Naive B cell (primary cell): ENCODE measurements around the gene IQCC. TPM values are rescaled to one million over a fixed set of nuclear protein-coding genes. Genes with fewer than 3 reads are reported as not detected.

ENCODE experiments used
- ATAC-seq, 2 donors: fragments of 150-1000 bp; cut with Tn5 transposase; 2 replicates each; pipeline ENCODE4 v1.10.0; 2021; ENCODE audit warnings: low read depth in 2 of 2, mild to moderate bottlenecking in 2 of 2, moderate library complexity in 2 of 2
- DNase-seq: peaks from one replicate; pipeline ENCODE4 v3.0.0; 2022
- H3K27ac Mint-ChIP-seq, 6 donors: one replicate each; pipeline ENCODE4 v1.8.0; 2020 to 2022; ENCODE audit warnings: mild to moderate bottlenecking in 6 of 6, mixed read lengths in 6 of 6, moderate library complexity in 5 of 6, inconsistent platforms in 2 of 6
- H3K27me3 Mint-ChIP-seq, 3 donors: one replicate each; pipeline ENCODE4 v1.8.0; 2021 to 2022; ENCODE audit warnings: mixed read lengths in 3 of 3, mild to moderate bottlenecking in 1 of 3
- H3K36me3 Mint-ChIP-seq, 2 donors: one replicate each; pipeline ENCODE4 v1.8.0; 2020 to 2022; ENCODE audit warnings: mixed read lengths in 2 of 2, inconsistent platforms in 1 of 2, mild to moderate bottlenecking in 1 of 2
- H3K4me1 Mint-ChIP-seq, 3 donors: one replicate each; pipeline ENCODE4 v1.8.0; 2020 to 2022; ENCODE audit warnings: mixed read lengths in 3 of 3, inconsistent platforms in 1 of 3, mild to moderate bottlenecking in 1 of 3, moderate library complexity in 1 of 3
- H3K4me3 Mint-ChIP-seq, 8 donors: one replicate each; pipeline ENCODE4 v1.8.0; 2020 to 2022; ENCODE audit warnings: mild to moderate bottlenecking in 8 of 8, mixed read lengths in 8 of 8, moderate library complexity in 8 of 8, inconsistent platforms in 2 of 8
- H3K9me3 Mint-ChIP-seq, 7 donors: one replicate each; pipeline ENCODE4 v1.8.0; 2020 to 2022; ENCODE audit warnings: mixed read lengths in 7 of 7, mild to moderate bottlenecking in 5 of 7, inconsistent platforms in 2 of 7, moderate library complexity in 1 of 7
- polyA plus RNA-seq, 6 donors: library from polyadenylated mRNA; unstranded; fragments of 300-500 nt; fragmentation: Illumina TruSeq; gene quantifications; one replicate each; pipeline ENCODE4 v1.2.3, GENCODE V29; 2021; ENCODE audit warnings: low read depth in 6 of 6

Gene IQCC
- polyA plus RNA-seq, 6 donors from 2014 or later: 0.75 to 2.3 (median 1.4) TPM; not detected in 1

GRCh38 chr1:32181563-32181962, 23.9 kb upstream of the IQCC start:
- Mint-ChIP-seq H3K9me3 (no peaks in the 10 kb centered on the region), H3K27ac (peak overlapping the region in 3 of 6 donors; percentile 20 to 97 (median 74)), H3K4me3 (peak overlapping the region in 6 of 8 donors; percentile 89 to 97 (median 92)), H3K27me3 (no peaks in the 10 kb centered on the region), H3K4me1 (peaks cover 35 to 53% (median 42%) of the 10 kb centered on the region in 3 donors), H3K36me3 (peaks cover 10 to 18% of the 10 kb centered on the region in 2 donors)
- ATAC-seq: no peak
- no peak for DNase-seq

GRCh38 chr1:32182060-32182459, 23.4 kb upstream of the IQCC start:
- H3K27me3 Mint-ChIP-seq: no peaks in the 10 kb centered on the region
- H3K27ac Mint-ChIP-seq: no peak overlapping the region
- peaks cover 12 to 19% of the 10 kb centered on the region in 2 donors for H3K36me3 Mint-ChIP-seq
- ATAC-seq (no peak), DNase-seq (no peak)
- peaks cover 36 to 54% (median 42%) of the 10 kb centered on the region in 3 donors for H3K4me1 Mint-ChIP-seq
- no peaks in the 10 kb centered on the region for H3K9me3 Mint-ChIP-seq
- H3K4me3 Mint-ChIP-seq: peak overlapping the region in 2 of 8 donors; percentile 93 to 97

GRCh38 chr1:32184650-32185049, 20.8 kb upstream of the IQCC start:
- no peak for DNase-seq
- H3K27me3 Mint-ChIP-seq: no peaks in the 10 kb centered on the region
- H3K4me3 Mint-ChIP-seq: no peak overlapping the region
- no peaks in the 10 kb centered on the region for H3K9me3 Mint-ChIP-seq
- H3K36me3 Mint-ChIP-seq: peaks cover 12 to 19% of the 10 kb centered on the region in 2 donors
- peaks cover 36 to 52% (median 41%) of the 10 kb centered on the region in 3 donors for H3K4me1 Mint-ChIP-seq
- no peak for ATAC-seq
- no peak overlapping the region for H3K27ac Mint-ChIP-seq

GRCh38 chr1:32186077-32186476, 19.4 kb upstream of the IQCC start:
- Mint-ChIP-seq H3K4me3 (peak overlapping the region in 1 of 8 donors; percentile 30), H3K4me1 (peaks cover 25 to 42% (median 32%) of the 10 kb centered on the region in 3 donors), H3K27ac (peak overlapping the region in 1 of 6 donors; percentile 26), H3K36me3 (peaks cover 12 to 19% of the 10 kb centered on the region in 2 donors), H3K9me3 (no peaks in the 10 kb centered on the region), H3K27me3 (no peaks in the 10 kb centered on the region)
- no peak for ATAC-seq
- no peak for DNase-seq

- H3K4me1 Mint-ChIP-seq: peaks cover 21 to 38% (median 28%) of the 10 kb centered on the region in 3 donors
- no peaks in the 10 kb centered on the region for H3K9me3 Mint-ChIP-seq
- H3K27ac Mint-ChIP-seq: peak overlapping the region in 1 of 6 donors; percentile 3
- ATAC-seq (no peak), DNase-seq (no peak)
- H3K36me3 Mint-ChIP-seq: peaks cover 15 to 19% of the 10 kb centered on the region in 2 donors
- H3K4me3 Mint-ChIP-seq: peak overlapping the region in 1 of 8 donors; percentile 30
- no peaks in the 10 kb centered on the region for H3K27me3 Mint-ChIP-seq
These were observed 19.0 kb upstream of the IQCC start for GRCh38 chr1:32186491-32186890.

- ATAC-seq (no peak), DNase-seq (no peak)
- H3K4me1 Mint-ChIP-seq: peaks cover 9 to 26% (median 23%) of the 10 kb centered on the region in 3 donors
- peaks cover 26 to 27% of the 10 kb centered on the region in 2 donors for H3K36me3 Mint-ChIP-seq
- H3K27ac Mint-ChIP-seq: no peak overlapping the region
- no peaks in the 10 kb centered on the region for H3K9me3 Mint-ChIP-seq
- no peaks in the 10 kb centered on the region for H3K27me3 Mint-ChIP-seq
- H3K4me3 Mint-ChIP-seq: no peak overlapping the region
These were observed 17.6 kb upstream of the IQCC start for GRCh38 chr1:32187850-32188249.

GRCh38 chr1:32192220-32192948, 13.1 kb upstream of the IQCC start:
- H3K36me3 Mint-ChIP-seq: peaks cover 17 to 29% of the 10 kb centered on the region in 2 donors

GRCh38 chr1:32194984-32195383, 10.5 kb upstream of the IQCC start:
- ATAC-seq: no peak
- no peak for DNase-seq
- Mint-ChIP-seq H3K4me3 (no peak overlapping the region), H3K27me3 (no peaks in the 10 kb centered on the region), H3K36me3 (peaks cover 17 to 29% of the 10 kb centered on the region in 2 donors), H3K9me3 (no peaks in the 10 kb centered on the region), H3K27ac (no peak overlapping the region), H3K4me1 (peaks cover 6 to 20% (median 9%) of the 10 kb centered on the region in 3 donors)

More at GRCh38 chr1:32192220-32192948, 13.1 kb upstream of the IQCC start:
- Mint-ChIP-seq H3K27me3 (no peaks in the 10 kb centered on the region), H3K9me3 (no peaks in the 10 kb centered on the region), H3K4me3 (no peak overlapping the region), H3K4me1 (peaks cover 3 to 12% (median 5%) of the 10 kb centered on the region in 3 donors), H3K27ac (peak overlapping the region in 2 of 6 donors; percentile 67 to 86)
- no peak for ATAC-seq
- DNase-seq: no peak

GRCh38 chr1:32195531-32195930, 9.9 kb upstream of the IQCC start:
- Mint-ChIP-seq H3K27me3 (no peaks in the 10 kb centered on the region), H3K9me3 (no peaks in the 10 kb centered on the region), H3K4me1 (peaks cover 10 to 26% (median 15%) of the 10 kb centered on the region in 3 donors), H3K27ac (no peak overlapping the region), H3K4me3 (no peak overlapping the region), H3K36me3 (peaks cover 17 to 29% of the 10 kb centered on the region in 2 donors)
- DNase-seq (no peak), ATAC-seq (no peak)

GRCh38 chr1:32195972-32196823, 9.3 kb upstream of the IQCC start:
- peaks cover 17 to 29% of the 10 kb centered on the region in 2 donors for H3K36me3 Mint-ChIP-seq
- ATAC-seq (no peak), DNase-seq (no peak)
- peak overlapping the region in 1 of 8 donors; percentile 33 for H3K4me3 Mint-ChIP-seq
- H3K4me1 Mint-ChIP-seq: peaks cover 11 to 27% (median 17%) of the 10 kb centered on the region in 3 donors
- no peaks in the 10 kb centered on the region for H3K27me3 Mint-ChIP-seq
- H3K9me3 Mint-ChIP-seq: no peaks in the 10 kb centered on the region
- peak overlapping the region in 3 of 6 donors; percentile 8 to 94 (median 84) for H3K27ac Mint-ChIP-seq

- Mint-ChIP-seq H3K4me1 (peaks cover 19 to 35% (median 26%) of the 10 kb centered on the region in 3 donors), H3K27me3 (no peaks in the 10 kb centered on the region), H3K4me3 (peak overlapping the region in 1 of 8 donors; percentile 87), H3K36me3 (peaks cover 11 to 21% of the 10 kb centered on the region in 2 donors), H3K9me3 (no peaks in the 10 kb centered on the region), H3K27ac (peak overlapping the region in 4 of 6 donors; percentile 37 to 85 (median 58))
- no peak for ATAC-seq
- no peak for DNase-seq
These were observed 8.4 kb upstream of the IQCC start for GRCh38 chr1:32197074-32197473.

GRCh38 chr1:32197837-32198236, 7.6 kb upstream of the IQCC start:
- H3K9me3 Mint-ChIP-seq: no peaks in the 10 kb centered on the region
- H3K4me1 Mint-ChIP-seq: peaks cover 24 to 41% (median 33%) of the 10 kb centered on the region in 3 donors
- peak overlapping the region in 2 of 8 donors; percentile 10 to 87 for H3K4me3 Mint-ChIP-seq
- H3K27me3 Mint-ChIP-seq: no peaks in the 10 kb centered on the region
- peaks cover 8 to 16% of the 10 kb centered on the region in 2 donors for H3K36me3 Mint-ChIP-seq
- H3K27ac Mint-ChIP-seq: peak overlapping the region in 4 of 6 donors; percentile 50 to 80 (median 58)
- no peak for DNase-seq
- no peak for ATAC-seq
